Progenitor cell of endocrine pancreas (in vitro differentiated cells): ENCODE measurements around the gene SPSB1. TPM values are rescaled to one million over a fixed set of nuclear protein-coding genes. Genes with fewer than 3 reads are reported as not detected.
A peak's percentile ranks its signal among the peaks of the same experiment; 100 is the strongest.

Experiments
- DNase-seq: peaks from one replicate; pipeline ENCODE4 v3.0.0; 2021; ENCODE audit warnings: low spot score; ENCODE audit not compliant: unreplicated experiment
- H3K27ac Mint-ChIP-seq: 2 replicates; pipeline ENCODE4 v1.8.0; 2021; ENCODE audit warnings: mild to moderate bottlenecking, moderate library complexity, mixed read lengths
- H3K27me3 Mint-ChIP-seq: 2 replicates; pipeline ENCODE4 v1.8.0; 2021; ENCODE audit warnings: mixed read lengths
- H3K36me3 Mint-ChIP-seq: 2 replicates; pipeline ENCODE4 v1.8.0; 2022; ENCODE audit warnings: mixed read lengths; ENCODE audit not compliant: insufficient read depth
- H3K4me1 Mint-ChIP-seq: 2 replicates; pipeline ENCODE4 v1.8.0; 2021; ENCODE audit warnings: low read depth, mixed read lengths
- H3K4me3 Mint-ChIP-seq: 2 replicates; pipeline ENCODE4 v1.8.0; 2021; ENCODE audit warnings: low read depth, mild to moderate bottlenecking, moderate library complexity, mixed read lengths
- H3K9me3 Mint-ChIP-seq: 2 replicates; pipeline ENCODE4 v1.8.0; 2021; ENCODE audit warnings: low read depth, mixed read lengths
- CTCF ChIP-seq: fragments of 200-600 bp; sonication (generic); IDR thresholded peaks from one replicate; pipeline ENCODE4 v1.5.0; 2021; ENCODE audit warnings: antibody characterized with exemption, mild to moderate bottlenecking; ENCODE audit not compliant: unreplicated experiment
- total RNA-seq: library from RNA; stranded (reverse); gene quantifications from 2 replicates; pipeline ENCODE4 v1.2.1, GENCODE V29; 2021

The SPSB1 gene
- total RNA-seq, 1 donor from 2014 or later = 6.6 TPM

DNA sequence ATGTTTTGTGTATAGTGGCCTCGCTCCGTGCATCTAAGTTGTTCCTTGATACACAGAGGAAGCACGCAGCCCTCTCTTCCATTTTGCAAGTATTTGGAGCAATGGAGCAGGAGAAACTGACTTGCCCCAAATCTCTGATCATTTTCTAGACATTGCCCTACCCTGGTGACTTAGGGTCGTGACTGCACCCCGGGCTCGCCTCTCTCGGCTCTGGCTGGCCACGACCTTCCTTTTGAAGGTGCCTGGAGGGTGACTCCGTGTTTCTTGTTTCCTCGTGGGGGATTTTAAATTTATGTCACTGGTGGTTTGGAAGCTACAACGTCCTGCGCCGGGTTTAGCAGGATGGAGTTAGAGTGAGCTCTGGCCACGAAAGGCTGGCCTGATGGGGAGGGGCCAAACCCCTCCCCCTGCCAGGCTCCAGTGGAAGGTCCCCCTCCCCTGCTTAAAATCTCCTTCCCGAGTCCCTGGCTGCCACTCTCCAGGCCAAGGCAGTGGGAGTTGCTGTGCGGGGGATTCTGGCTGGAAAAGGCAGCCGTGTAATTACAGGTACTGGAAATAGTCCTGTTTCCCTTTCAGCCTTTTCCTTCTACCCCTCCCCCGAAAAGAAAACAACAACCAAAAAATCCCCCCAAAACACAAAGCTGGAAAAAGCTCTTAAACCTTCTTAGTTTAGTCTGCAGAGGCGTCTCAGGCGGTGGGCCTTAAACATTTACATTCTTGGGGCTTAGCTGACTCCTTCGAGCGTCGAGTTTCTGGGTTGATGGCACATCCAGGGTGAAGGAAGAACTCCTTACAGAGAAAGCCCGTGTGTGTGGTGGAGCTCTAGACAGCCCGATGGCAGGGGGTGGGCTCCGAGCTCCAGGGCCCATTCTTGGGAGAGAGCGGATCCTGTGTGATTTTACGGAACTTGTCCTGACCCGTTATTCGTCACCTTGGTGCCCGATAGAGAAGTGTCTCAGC lies 28.1 kb downstream of the SPSB1 start:
- Mint-ChIP-seq H3K4me1 (peaks cover 19% of the 10 kb centered on the region), H3K36me3 (no peaks in the 10 kb centered on the region), H3K4me3 (no peak overlapping the region), H3K27me3 (peaks cover 6% of the 10 kb centered on the region), H3K27ac (peak overlapping the region; percentile 73), H3K9me3 (no peaks in the 10 kb centered on the region)
- DNase-seq = no peak
- no peak for TF ChIP-seq CTCF

- H3K4me3 Mint-ChIP-seq = no peak overlapping the region
- H3K36me3 Mint-ChIP-seq = no peaks in the 10 kb centered on the region
- peaks cover 19% of the 10 kb centered on the region for H3K4me1 Mint-ChIP-seq
- H3K27ac Mint-ChIP-seq = no peak overlapping the region
- H3K9me3 Mint-ChIP-seq = no peaks in the 10 kb centered on the region
- peaks cover 6% of the 10 kb centered on the region for H3K27me3 Mint-ChIP-seq
- TF ChIP-seq CTCF = no peak
- no peak for DNase-seq
Measured at GRCh38 chr1:9321480-9321849, 28.8 kb downstream of the SPSB1 start.

- Mint-ChIP-seq H3K27ac (no peak overlapping the region), H3K9me3 (no peaks in the 10 kb centered on the region), H3K36me3 (no peaks in the 10 kb centered on the region), H3K4me1 (peaks cover 19% of the 10 kb centered on the region), H3K27me3 (peaks cover 6% of the 10 kb centered on the region), H3K4me3 (no peak overlapping the region)
- no peak for DNase-seq
- no peak for TF ChIP-seq CTCF
Measured at GRCh38 chr1:9321986-9322660, 29.4 kb downstream of the SPSB1 start.

GRCh38 chr1:9322661-9323244 lies 30.1 kb downstream of the SPSB1 start:
- Mint-ChIP-seq H3K9me3 (no peaks in the 10 kb centered on the region), H3K27me3 (peaks cover 6% of the 10 kb centered on the region), H3K36me3 (no peaks in the 10 kb centered on the region), H3K4me3 (no peak overlapping the region), H3K4me1 (peaks cover 19% of the 10 kb centered on the region), H3K27ac (no peak overlapping the region)
- no peak for TF ChIP-seq CTCF
- no peak for DNase-seq
